IPS DF 4.7 (cell line): ENCODE measurements around the gene MEIS3.
A peak's percentile ranks its signal among the peaks of the same experiment; 100 is the strongest.

ENCODE experiments used
- DNase-seq: peaks from one replicate; pipeline ENCODE4 v3.0.0-alpha.2; 2013; ENCODE audit warnings: low spot score; ENCODE audit errors: extremely low read depth

Gene MEIS3

GRCh38 chr19:47435883-47436417, 16.6 kb upstream of the MEIS3 start:
- no peak for DNase-seq

GRCh38 chr19:47435196-47435595, 15.9 kb upstream of the MEIS3 start:
- DNase-seq, result no peak

GRCh38 chr19:47434088-47434487, 14.8 kb upstream of the MEIS3 start:
- DNase-seq, result no peak

- no peak for DNase-seq
Observed at GRCh38 chr19:47433121-47433520, 13.8 kb upstream of the MEIS3 start.

GRCh38 chr19:47432499-47432898, 13.2 kb upstream of the MEIS3 start:
- DNase-seq, result no peak

GRCh38 chr19:47432091-47432490, 12.8 kb upstream of the MEIS3 start:
- DNase-seq, result no peak

- no peak for DNase-seq
Observed at GRCh38 chr19:47430041-47430802, 10.9 kb upstream of the MEIS3 start.

- no peak for DNase-seq
Observed at GRCh38 chr19:47429140-47429793, 9.9 kb upstream of the MEIS3 start.

GRCh38 chr19:47428177-47428894, 9.0 kb upstream of the MEIS3 start:
- DNase-seq, result peak; percentile 100

- no peak for DNase-seq
Observed at GRCh38 chr19:47427241-47428176, 8.2 kb upstream of the MEIS3 start.

GRCh38 chr19:47423203-47423882, 4.0 kb upstream of the MEIS3 start:
- DNase-seq, result no peak

GRCh38 chr19:47422417-47423163, 3.3 kb upstream of the MEIS3 start:
- no peak for DNase-seq

- no peak for DNase-seq
Observed at GRCh38 chr19:47421844-47422395, 2.6 kb upstream of the MEIS3 start.

GRCh38 chr19:47421244-47421786, 2.0 kb upstream of the MEIS3 start:
- DNase-seq, result no peak

GRCh38 chr19:47419789-47420188, 462 bp upstream of the MEIS3 start:
- DNase-seq, result no peak

GRCh38 chr19:47418692-47419029, 666 bp downstream of the MEIS3 start:
- no peak for DNase-seq

- DNase-seq, result no peak
Observed at GRCh38 chr19:47417746-47418691, 1.3 kb downstream of the MEIS3 start.

- DNase-seq, result no peak
Observed at GRCh38 chr19:47417107-47417745, 2.1 kb downstream of the MEIS3 start.
